ENCODE results near the gene RPL7A. TPM values are rescaled to one million over a fixed set of nuclear protein-coding genes. Genes with fewer than 3 reads are reported as not detected.
A peak's percentile ranks its signal among the peaks of the same experiment; 100 is the strongest.
"Not testable (repeated sequence)": the region's sequence is repeated elsewhere in the genome, so short reads cannot be mapped to it uniquely, and the experiment has no call there.

The RPL7A gene
- total RNA-seq: 1,000 to 10,000 TPM; 3,479 to 3,507 TPM

DNA sequence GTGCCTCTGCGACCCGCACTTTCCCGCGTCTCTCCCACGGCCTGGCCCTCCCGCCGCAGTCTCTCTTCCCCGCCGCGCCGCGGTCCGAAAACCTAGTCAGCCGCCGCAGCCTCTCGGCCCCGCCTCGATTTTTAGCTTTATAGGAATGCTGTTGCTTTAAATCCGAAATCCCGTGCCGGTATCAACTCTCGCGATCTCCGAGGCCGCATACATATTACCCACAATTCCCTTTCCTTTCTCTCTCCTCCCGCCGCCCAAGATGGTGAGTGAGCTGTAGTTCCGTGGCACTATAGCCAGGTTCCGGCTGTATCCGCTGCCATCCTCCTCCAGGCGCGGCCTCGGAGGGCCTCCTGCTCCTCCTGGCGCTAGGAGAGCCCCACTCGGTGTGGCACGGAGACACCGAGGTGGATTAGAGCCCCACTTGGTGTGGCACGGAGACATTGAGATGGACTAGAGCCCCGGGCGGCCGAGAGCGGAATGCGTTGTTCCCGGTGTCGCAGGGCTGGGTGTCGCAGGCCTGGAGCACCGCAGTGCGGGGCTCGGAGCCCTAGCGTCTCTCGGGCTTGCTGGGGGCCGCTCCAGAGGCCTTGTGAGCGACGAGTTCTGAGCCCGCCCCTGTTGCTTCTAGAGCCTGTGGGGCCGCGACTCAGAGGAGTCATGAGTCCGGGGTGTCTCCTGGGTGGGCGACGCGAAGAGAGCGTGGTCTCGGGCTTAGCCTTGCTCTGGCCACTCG is at the start of gene RPL7A, which contains the start of gene MED22:
Gene RPL7A, plus strand, starts transcription at position 234 of the 733 bp plus-strand sequence. Its CDS starts 26 bp downstream, at position 260.
Gene MED22, minus strand, starts transcription at position 147 of the 733 bp plus-strand sequence. CDS start 1,469 bp downstream, outside the sequence.
- H3K4me3 Mint-ChIP-seq: peak within 1 kb of the TSS; percentile 98
- peaks cover 70% of the 10 kb centered on the region for H3K36me3 Mint-ChIP-seq (ENCODE audit: low read depth)
- ChIA-PET POLR2A (interaction anchor here (0.6 to 28.8 kb wide), 13 partner anchors 1 to 135 kb away, joined by 3 to 872 read pairs (median 4); partner anchors contain the start of genes MED22, RPL7A, STKLD1 and SURF1), CTCF (interaction anchor here (1.0 to 2.5 kb wide), 6 partner anchors 8 to 26 kb away, joined by 3 to 11 read pairs (median 4); partner anchors contain the start of genes SURF1 and SURF2)
- ATAC-seq (peak; percentile 78), DNase-seq (peak; percentile 98)
- peaks cover 41% of the 10 kb centered on the region for H3K4me1 Mint-ChIP-seq (ENCODE audit: low read depth)
- H3K27me3 Mint-ChIP-seq: no peaks in the 10 kb centered on the region
- H3K9me3 Mint-ChIP-seq: no peaks in the 10 kb centered on the region
- intact Hi-C loops (cut with micrococcal nuclease): no loop called here
- TF ChIP-seq, protein P1, sequence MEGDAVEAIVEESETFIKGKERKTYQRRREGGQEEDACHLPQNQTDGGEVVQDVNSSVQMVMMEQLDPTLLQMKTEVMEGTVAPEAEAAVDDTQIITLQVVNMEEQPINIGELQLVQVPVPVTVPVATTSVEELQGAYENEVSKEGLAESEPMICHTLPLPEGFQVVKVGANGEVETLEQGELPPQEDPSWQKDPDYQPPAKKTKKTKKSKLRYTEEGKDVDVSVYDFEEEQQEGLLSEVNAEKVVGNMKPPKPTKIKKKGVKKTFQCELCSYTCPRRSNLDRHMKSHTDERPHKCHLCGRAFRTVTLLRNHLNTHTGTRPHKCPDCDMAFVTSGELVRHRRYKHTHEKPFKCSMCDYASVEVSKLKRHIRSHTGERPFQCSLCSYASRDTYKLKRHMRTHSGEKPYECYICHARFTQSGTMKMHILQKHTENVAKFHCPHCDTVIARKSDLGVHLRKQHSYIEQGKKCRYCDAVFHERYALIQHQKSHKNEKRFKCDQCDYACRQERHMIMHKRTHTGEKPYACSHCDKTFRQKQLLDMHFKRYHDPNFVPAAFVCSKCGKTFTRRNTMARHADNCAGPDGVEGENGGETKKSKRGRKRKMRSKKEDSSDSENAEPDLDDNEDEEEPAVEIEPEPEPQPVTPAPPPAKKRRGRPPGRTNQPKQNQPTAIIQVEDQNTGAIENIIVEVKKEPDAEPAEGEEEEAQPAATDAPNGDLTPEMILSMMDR (IDR thresholded peaks at IDR 0.05): no peak
- H3K27ac Mint-ChIP-seq: peak within 1 kb of the TSS; percentile 99

DNA sequence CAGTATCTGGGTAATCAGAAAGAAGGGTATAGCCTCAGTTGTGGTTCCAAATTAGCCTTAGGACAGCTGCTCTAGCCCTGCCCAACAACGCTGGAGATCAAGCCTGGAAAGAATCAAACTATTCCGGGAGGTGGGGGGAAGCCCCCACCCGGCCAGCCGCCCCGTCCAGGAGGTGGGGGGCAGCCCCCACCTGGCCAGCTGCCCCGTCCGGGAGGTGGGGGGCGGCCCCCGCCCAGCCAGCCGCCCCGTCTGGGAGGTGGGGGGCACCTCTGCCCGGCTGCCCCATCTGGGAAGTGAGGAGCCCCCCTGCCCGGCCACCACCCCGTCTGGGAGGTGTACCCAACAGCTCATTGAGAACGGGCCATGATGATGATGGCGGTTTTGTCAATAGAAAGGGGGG is 48.0 kb upstream of the RPL7A start:
- CTCF ChIA-PET: not testable (repeated sequence)

DNA sequence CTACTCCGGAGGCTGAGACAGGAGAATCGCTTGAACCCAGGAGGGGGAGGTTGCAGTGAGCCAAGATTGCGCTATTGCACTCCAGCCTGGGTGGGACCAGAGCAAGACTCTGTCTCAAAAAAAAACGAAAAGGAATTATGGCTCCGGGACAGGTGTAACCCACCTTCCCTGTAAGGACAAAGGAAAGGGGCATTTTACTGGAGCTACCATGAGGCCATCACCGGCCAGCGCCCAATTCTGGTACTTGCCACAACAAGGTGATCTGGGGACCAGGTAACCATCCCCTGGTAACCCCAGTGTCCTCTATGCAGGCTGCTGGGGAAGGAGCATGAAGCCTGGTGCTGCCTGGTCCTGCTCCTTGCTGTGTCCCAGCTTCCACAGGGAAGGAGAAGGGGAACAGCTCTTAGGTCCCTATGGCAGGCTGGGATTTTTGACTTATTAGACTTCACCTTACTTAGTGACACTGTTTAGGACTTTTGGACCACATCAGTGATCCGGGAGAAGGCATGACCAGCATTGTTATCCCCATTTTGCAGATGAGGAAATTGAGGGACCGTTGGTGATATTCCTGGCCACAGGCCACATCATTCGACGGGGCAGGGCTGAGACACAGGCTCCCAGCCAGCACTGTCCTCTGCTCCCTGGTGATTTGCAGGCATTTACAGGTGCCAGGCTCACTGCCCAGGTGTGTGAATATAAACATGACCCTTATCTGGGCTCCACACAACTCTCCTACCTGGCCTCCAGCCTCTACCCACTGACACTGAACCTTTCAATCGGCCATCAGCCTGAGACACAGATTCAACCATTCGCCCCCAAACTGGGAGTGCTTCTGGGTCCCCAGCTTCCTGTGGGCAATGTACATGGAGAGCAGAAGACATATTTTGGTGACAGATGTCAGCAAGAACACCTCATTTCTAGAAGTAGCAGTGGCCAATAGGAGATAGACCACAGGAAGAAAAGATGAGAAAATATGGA is 46.5 kb upstream of the RPL7A start:
- no peaks in the 10 kb centered on the region for H3K36me3 Mint-ChIP-seq (ENCODE audit: low read depth)
- intact Hi-C loops (cut with micrococcal nuclease): no loop called here

More for the DNA sequence above, 48.0 kb upstream of the RPL7A start:
- H3K27ac Mint-ChIP-seq; H3K9me3 Mint-ChIP-seq; H3K36me3 Mint-ChIP-seq (ENCODE audit: low read depth); H3K27me3 Mint-ChIP-seq; H3K4me3 Mint-ChIP-seq; DNase-seq; H3K4me1 Mint-ChIP-seq (ENCODE audit: low read depth); ATAC-seq; intact Hi-C loops (cut with micrococcal nuclease): not testable (repeated sequence)
- POLR2A ChIA-PET: interaction anchor here (0.6 kb wide), 1 partner anchor 93 kb away, joined by 3 read pairs; no protein-coding TSS in a partner anchor

DNA sequence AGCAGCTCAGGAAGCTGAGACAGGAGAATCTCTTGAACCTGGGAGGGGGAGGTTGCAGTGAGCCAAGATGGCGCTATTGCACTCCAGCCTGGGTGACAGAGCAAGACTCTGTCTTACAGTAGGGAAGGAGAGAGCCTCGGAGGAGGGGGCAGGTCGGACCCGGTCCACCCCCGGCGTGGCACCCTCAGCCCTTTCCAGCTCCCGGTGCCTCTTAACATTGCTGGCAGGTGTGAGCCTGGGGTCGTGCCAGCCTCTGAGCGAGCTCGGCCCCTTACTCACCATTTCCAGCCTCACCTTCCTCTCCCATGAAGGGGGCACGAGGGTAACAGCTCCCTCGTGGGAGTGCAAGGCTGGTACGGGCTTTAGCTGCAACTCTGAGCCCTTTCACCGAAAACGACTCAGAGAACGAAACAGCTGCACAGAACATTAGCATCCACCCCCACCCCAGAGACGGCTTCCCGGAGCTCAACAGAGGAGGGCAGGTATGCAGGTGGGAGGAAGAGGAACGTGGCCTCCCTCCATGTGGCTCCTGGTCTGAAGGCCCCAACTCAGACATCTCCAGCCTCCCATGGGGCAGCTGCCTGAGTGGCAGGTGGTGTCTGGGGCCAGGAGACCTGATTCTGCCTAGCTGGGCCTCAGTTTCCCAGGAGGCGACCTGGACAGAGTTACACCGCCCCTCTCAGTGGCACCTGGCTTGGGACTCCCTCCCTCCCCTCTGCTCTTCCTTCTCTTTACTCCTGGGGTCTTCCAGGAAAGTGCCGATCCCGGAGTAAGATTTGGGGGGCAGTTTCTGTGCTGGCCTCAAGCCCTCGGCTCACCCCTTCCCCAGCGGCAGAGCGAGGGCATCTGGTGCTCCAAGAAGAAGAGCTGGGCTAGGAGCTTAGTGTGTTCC is 44.5 kb upstream of the RPL7A start:
- DNase-seq: no peak
- Mint-ChIP-seq H3K27ac (no peak overlapping the region), H3K4me1 (ENCODE audit: low read depth) (no peaks in the 10 kb centered on the region), H3K27me3 (no peaks in the 10 kb centered on the region), H3K9me3 (no peaks in the 10 kb centered on the region), H3K4me3 (no peak overlapping the region), H3K36me3 (ENCODE audit: low read depth) (no peaks in the 10 kb centered on the region)
- ChIA-PET POLR2A (no interaction called here), CTCF (no interaction called here)
- intact Hi-C loops (cut with micrococcal nuclease): no loop called here
- no peak for ATAC-seq
- TF ChIP-seq, protein P1 (IDR thresholded peaks at IDR 0.05): no peak

More for the DNA sequence above, 46.5 kb upstream of the RPL7A start:
- ATAC-seq: no peak
- CTCF ChIA-PET: no interaction called here
- Mint-ChIP-seq H3K27me3 (no peaks in the 10 kb centered on the region), H3K9me3 (no peaks in the 10 kb centered on the region), H3K4me1 (ENCODE audit: low read depth) (no peaks in the 10 kb centered on the region), H3K27ac (no peak overlapping the region), H3K4me3 (no peak overlapping the region)
- no peak for DNase-seq
- TF ChIP-seq, protein P1 (IDR thresholded peaks at IDR 0.05): no peak
- POLR2A ChIA-PET: no interaction called here

DNA sequence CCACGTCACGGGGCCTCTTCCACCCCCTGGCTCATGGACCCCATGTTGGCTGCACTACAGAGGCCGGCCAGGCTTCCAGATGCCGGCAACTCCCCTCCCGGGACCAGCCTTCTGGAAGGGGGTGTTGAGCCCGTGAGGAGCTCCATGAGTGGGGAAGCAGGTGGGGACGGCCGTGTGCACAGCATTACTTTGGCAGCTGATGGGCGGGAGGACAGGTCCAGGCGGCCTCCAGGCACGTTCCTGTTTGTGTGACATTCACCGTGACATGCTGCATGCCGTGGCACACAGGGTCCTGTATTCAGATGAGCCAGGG is 43.9 kb upstream of the RPL7A start:
- no peaks in the 10 kb centered on the region for H3K9me3 Mint-ChIP-seq
- intact Hi-C loops (cut with micrococcal nuclease): no loop called here
- POLR2A ChIA-PET: no interaction called here
- TF ChIP-seq, protein P1 (IDR thresholded peaks at IDR 0.05): no peak
- no peak overlapping the region for H3K27ac Mint-ChIP-seq
- CTCF ChIA-PET: no interaction called here
- H3K4me3 Mint-ChIP-seq: no peak overlapping the region
- no peaks in the 10 kb centered on the region for H3K4me1 Mint-ChIP-seq (ENCODE audit: low read depth)
- DNase-seq (no peak), ATAC-seq (no peak)
- peaks cover 2% of the 10 kb centered on the region for H3K27me3 Mint-ChIP-seq
- H3K36me3 Mint-ChIP-seq (ENCODE audit: low read depth): no peaks in the 10 kb centered on the region
